Measurements from ENCODE around the gene HOXA5. TPM values are rescaled to one million over a fixed set of nuclear protein-coding genes. Genes with fewer than 3 reads are reported as not detected.

The HOXA5 gene
- total RNA-seq, 1 donor = 5.8 TPM

DNA sequence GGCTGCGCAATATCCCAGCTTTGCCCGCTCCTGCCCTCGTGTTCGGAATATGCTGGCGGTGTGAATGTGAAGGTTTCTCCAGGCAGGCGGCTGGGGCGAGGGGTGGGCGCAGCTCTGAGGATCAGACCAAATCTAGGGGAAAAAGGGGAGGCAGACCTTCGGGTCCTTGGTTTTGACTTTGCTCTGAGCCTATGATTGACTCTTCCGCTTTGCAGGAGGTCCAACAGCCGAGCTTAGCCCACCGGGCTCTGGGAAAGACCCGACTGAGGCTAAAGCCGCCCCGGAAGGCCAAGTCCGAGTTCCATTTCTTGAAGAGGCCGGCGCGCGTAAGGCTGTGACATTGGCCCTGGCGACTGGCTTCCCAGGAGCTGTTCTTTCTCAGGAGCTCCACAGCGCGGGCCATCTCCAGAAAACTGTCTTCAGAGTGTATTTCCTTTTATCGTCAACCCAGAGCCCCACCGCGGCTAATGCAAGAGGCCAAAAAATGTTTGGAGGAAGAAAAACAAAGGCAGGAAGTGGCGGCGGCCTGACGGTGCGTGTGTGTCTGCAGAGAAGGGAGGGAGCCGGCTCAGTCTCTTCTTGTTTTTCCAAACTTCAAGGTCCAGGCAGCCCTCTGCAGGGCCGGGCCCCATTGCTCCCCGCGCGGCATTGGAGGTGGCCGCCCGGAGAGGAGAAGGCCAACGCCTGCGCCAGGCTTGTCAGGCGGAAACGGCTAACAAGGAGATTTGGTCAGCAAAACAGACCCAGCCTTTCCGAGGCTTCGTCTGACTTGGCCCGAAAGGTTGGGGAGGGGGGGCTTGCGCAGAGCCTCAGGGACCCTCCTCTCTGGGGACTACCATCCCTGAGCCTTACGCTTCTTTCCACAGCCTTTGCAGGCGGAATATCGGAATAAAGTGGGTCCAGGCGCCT lies 45.2 kb upstream of the HOXA5 start:
- peak; percentile 94 for DNase-seq (ENCODE audit: insufficient read length, low spot score, missing footprints)

DNA sequence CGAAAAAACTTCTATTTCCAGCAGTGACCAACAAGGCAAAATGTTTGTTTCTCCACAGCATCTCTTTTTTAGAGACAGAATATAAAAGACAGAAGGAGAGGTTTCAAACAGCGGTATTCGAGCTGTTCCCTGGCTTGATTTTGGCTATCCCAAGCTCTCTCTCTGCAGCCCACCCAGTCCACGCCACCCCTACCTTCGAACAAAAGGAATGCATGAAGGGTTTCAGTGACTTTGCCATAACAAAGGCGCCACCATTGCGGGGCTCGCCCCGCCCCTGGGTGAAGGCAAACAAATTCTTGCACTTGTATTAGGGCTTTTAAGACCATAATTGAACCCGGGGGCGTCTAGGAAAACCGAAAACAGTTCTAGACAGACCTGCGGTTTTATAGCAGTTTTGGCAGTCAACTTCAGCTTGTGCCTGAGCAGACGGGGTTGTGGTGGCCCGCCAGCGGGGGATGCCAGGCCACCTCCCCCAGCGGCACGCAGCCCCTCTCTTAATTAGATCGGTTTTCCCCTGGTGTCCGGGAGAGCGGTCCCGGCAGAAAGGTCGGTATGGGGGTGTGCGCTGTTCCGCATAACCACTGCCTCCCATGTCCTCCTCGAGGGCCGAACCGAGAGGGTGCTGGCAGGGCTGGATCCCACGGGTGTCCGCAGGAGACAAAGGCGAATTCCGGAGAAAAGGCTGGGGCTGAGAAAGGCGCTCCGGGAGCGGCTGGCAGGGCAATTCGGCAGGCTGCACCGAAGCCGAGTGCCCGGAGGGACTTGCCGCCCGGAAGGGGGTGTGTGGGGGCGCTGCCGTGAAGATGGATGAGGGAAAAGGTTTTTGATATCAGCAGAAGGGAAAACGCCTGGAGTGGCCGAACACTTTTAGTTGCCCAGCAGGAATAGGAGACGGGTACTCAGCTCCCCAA lies 44.2 kb upstream of the HOXA5 start:
- H3K36me3 ChIP-seq (ENCODE audit: insufficient read depth, low read length) = no peaks in the 10 kb centered on the region
- H3K4me2 ChIP-seq (ENCODE audit: insufficient read depth, low read length) = peak overlapping the region; percentile 96
- H3K4me3 ChIP-seq (ENCODE audit: insufficient read depth, low read length) = peak overlapping the region; percentile 92
- DNase-seq (ENCODE audit: insufficient read length, low spot score, missing footprints) = peak; percentile 94
- no peaks in the 10 kb centered on the region for H4K20me1 ChIP-seq (ENCODE audit: insufficient read depth, low read length)
- no peaks in the 10 kb centered on the region for H3K27me3 ChIP-seq (ENCODE audit: insufficient read depth, low read length)
- H3K27ac ChIP-seq (ENCODE audit: low read depth, low read length) = peak overlapping the region; percentile 95
- H3K9me3 ChIP-seq (ENCODE audit: low read depth, low read length) = no peaks in the 10 kb centered on the region
- TF ChIP-seq, protein P1, sequence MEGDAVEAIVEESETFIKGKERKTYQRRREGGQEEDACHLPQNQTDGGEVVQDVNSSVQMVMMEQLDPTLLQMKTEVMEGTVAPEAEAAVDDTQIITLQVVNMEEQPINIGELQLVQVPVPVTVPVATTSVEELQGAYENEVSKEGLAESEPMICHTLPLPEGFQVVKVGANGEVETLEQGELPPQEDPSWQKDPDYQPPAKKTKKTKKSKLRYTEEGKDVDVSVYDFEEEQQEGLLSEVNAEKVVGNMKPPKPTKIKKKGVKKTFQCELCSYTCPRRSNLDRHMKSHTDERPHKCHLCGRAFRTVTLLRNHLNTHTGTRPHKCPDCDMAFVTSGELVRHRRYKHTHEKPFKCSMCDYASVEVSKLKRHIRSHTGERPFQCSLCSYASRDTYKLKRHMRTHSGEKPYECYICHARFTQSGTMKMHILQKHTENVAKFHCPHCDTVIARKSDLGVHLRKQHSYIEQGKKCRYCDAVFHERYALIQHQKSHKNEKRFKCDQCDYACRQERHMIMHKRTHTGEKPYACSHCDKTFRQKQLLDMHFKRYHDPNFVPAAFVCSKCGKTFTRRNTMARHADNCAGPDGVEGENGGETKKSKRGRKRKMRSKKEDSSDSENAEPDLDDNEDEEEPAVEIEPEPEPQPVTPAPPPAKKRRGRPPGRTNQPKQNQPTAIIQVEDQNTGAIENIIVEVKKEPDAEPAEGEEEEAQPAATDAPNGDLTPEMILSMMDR (IDR thresholded peaks at IDR 0.05; ENCODE audit: extremely low read depth, low read depth, low read length) = no peak
- peaks cover 55% of the 10 kb centered on the region for H3K4me1 ChIP-seq (ENCODE audit: insufficient read depth, low read length)
- H2AFZ ChIP-seq (ENCODE audit: low read length) = peak overlapping the region; percentile 53
- H3K79me2 ChIP-seq (ENCODE audit: insufficient read depth, low read length) = peaks cover 98% of the 10 kb centered on the region

More for the DNA sequence above, 45.2 kb upstream of the HOXA5 start:
- H3K4me2 ChIP-seq (ENCODE audit: insufficient read depth, low read length) = peak overlapping the region; percentile 96
- no peaks in the 10 kb centered on the region for H3K9me3 ChIP-seq (ENCODE audit: low read depth, low read length)
- peaks cover 59% of the 10 kb centered on the region for H3K4me1 ChIP-seq (ENCODE audit: insufficient read depth, low read length)
- H3K27ac ChIP-seq (ENCODE audit: low read depth, low read length) = peak overlapping the region; percentile 95
- H4K20me1 ChIP-seq (ENCODE audit: insufficient read depth, low read length) = no peaks in the 10 kb centered on the region
- H3K36me3 ChIP-seq (ENCODE audit: insufficient read depth, low read length) = no peaks in the 10 kb centered on the region
- H3K4me3 ChIP-seq (ENCODE audit: insufficient read depth, low read length) = peak overlapping the region; percentile 92
- no peaks in the 10 kb centered on the region for H3K27me3 ChIP-seq (ENCODE audit: insufficient read depth, low read length)
- peak overlapping the region; percentile 46 for H2AFZ ChIP-seq (ENCODE audit: low read length)
- H3K79me2 ChIP-seq (ENCODE audit: insufficient read depth, low read length) = peaks cover 96% of the 10 kb centered on the region
- TF ChIP-seq, protein P1 (IDR thresholded peaks at IDR 0.05; ENCODE audit: extremely low read depth, low read depth, low read length) = no peak

DNA sequence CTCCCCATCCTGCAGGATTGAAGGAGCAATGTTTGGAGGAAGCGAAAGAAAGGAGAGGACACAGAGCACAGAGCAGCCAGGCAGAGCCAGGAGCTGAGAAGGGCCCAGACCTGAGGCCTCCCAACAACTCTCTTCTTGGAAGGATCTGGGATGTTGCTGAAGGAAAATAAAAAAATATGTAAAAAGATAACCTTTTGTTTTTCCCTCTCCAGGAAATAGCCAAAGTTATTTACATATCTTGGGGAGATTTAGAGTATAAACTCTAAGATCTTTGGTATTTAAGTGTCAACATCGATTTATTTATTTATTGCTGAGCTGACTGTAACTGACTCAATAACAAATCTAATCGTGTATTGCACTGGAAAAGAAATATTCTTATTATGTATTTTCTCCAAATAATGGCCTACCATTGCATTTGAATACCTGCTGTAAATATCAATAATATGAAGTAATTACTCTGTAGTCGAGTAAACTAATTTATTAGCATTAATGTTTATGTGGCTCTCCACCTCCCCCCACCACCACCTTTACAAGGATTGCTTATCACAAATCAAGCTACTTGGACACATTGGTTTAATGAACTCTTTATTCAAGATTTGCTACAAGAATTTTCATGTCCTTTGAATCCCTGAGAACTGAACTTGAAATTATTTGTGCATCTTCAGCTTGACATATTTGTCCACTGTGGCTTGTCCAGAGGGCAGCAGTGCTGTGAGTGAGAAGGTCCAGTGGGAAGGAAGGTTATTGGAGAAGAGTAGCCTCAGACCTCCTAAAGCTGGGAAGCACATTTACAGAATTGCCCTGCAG lies 43.4 kb upstream of the HOXA5 start:
- Histone ChIP-seq H4K20me1 (ENCODE audit: insufficient read depth, low read length) (no peaks in the 10 kb centered on the region), H3K36me3 (ENCODE audit: insufficient read depth, low read length) (peaks cover 8% of the 10 kb centered on the region), H3K27me3 (ENCODE audit: insufficient read depth, low read length) (no peaks in the 10 kb centered on the region), H3K4me2 (ENCODE audit: insufficient read depth, low read length) (peak overlapping the region; percentile 96), H3K27ac (ENCODE audit: low read depth, low read length) (peak overlapping the region; percentile 95), H3K79me2 (ENCODE audit: insufficient read depth, low read length) (peaks cover 98% of the 10 kb centered on the region), H3K4me3 (ENCODE audit: insufficient read depth, low read length) (peak overlapping the region; percentile 92), H3K4me1 (ENCODE audit: insufficient read depth, low read length) (peaks cover 63% of the 10 kb centered on the region), H3K9me3 (ENCODE audit: low read depth, low read length) (no peaks in the 10 kb centered on the region), H2AFZ (ENCODE audit: low read length) (no peak overlapping the region)
- TF ChIP-seq, protein P1 (IDR thresholded peaks at IDR 0.05; ENCODE audit: extremely low read depth, low read depth, low read length) = no peak
- DNase-seq (ENCODE audit: insufficient read length, low spot score, missing footprints) = no peak

Data from osteoblast (primary cell).